A549 (cell line): ENCODE measurements around the gene TEP1. TPM values are rescaled to one million over a fixed set of nuclear protein-coding genes. Genes with fewer than 3 reads are reported as not detected.

Experiments used
- ATAC-seq, 2 experiments: fragments of 200-7000 bp in 1 of 2; fragments of >200 bp in 1 of 2; cut with Nextera tagmentation in 1 of 2; cut with Tn5 transposase in 1 of 2; 3 replicates each; pipeline versions ENCODE4 v1.8.0 to v1.9.1; 2018 to 2020; ENCODE audit warnings: mild to moderate bottlenecking in 1 of 2, moderate library complexity in 1 of 2
- CTCF ChIA-PET: fragments of 300-600 bp; sonication (Branson Sonifier 250); formaldehyde crosslinking; extraction: SDS; loops from one replicate; lab custom pipeline; 2021; ENCODE audit warnings: antibody characterized with exemption, inconsistent platforms; lab: Yijun Ruan, JAX
- POLR2A ChIA-PET: fragments of 350-600 bp; formaldehyde crosslinking; extraction: SDS; loops from one replicate; lab custom pipeline; 2021; ENCODE audit warnings: antibody characterized with exemption, inconsistent platforms; lab: Yijun Ruan, JAX
- DNase-seq, 2 experiments: peaks; one replicate each; pipeline versions ENCODE4 v3.0.0 to v3.0.0-alpha.2; 2011 to 2016; ENCODE audit warnings: low read depth in 1 of 2, low spot score in 1 of 2
- FAIRE-seq: peaks from 2 replicates; lab custom pipeline; 2011; peaks lifted over from hg19 to GRCh38; lab: Jason Lieb, UNC
- H3K27ac ChIP-seq, 2 experiments: fragments of >200 bp; sonication (Bioruptor Twin); formaldehyde crosslinking; 3 replicates each; pipeline ENCODE4 v1.5.1; 2016 to 2017
- H3K4me1 ChIP-seq: fragments of >200 bp; sonication (Bioruptor Twin); formaldehyde crosslinking; 3 replicates; pipeline ENCODE4 v1.6.1; 2016
- H3K4me2 ChIP-seq: fragments of >200 bp; sonication (Bioruptor Twin); formaldehyde crosslinking; 3 replicates; pipeline ENCODE4 v1.6.1; 2016
- H3K4me3 ChIP-seq: fragments of >200 bp; sonication (Bioruptor Twin); formaldehyde crosslinking; 3 replicates; pipeline ENCODE4 v1.5.1; 2016
- H3K9me3 ChIP-seq: fragments of >200 bp; sonication (Bioruptor Twin); formaldehyde crosslinking; 3 replicates; pipeline ENCODE4 v1.6.1; 2016
- BHLHE40 ChIP-seq: IDR thresholded peaks from 2 replicates; pipeline ENCODE4 v1.6.1; 2012; ENCODE audit warnings: low read depth, low read length, inconsistent platforms
- CBX2 ChIP-seq: fragments of 200-600 bp; sonication (generic); IDR thresholded peaks from 2 replicates; pipeline ENCODE4 v1.6.1; 2016; ENCODE audit warnings: low read depth, mild to moderate bottlenecking, borderline replicate concordance
- CBX8 ChIP-seq: fragments of 200-600 bp; sonication (generic); IDR thresholded peaks from 2 replicates; pipeline ENCODE4 v1.6.1; 2016
- CEBPB ChIP-seq, 2 experiments: fragments of >200 bp in 1 of 2; sonication (Bioruptor Twin) in 1 of 2; formaldehyde crosslinking in 1 of 2; IDR thresholded peaks; 2 replicates each; pipeline ENCODE4 v1.6.1; 2012 to 2016
- CHD2 ChIP-seq: fragments of 150-350 bp; IDR thresholded peaks from 2 replicates; pipeline ENCODE4 v1.6.1; 2014; ENCODE audit warnings: low read length; ENCODE audit not compliant: partially characterized antibody
- EP300 ChIP-seq, 2 experiments: fragments of >200 bp; sonication (Bioruptor Twin); formaldehyde crosslinking; IDR thresholded peaks; 2 replicates in 1 of 2; 3 replicates in 1 of 2; pipeline ENCODE4 v1.6.1; 2016 to 2017
- ESRRA ChIP-seq: fragments of 150-350 bp; IDR thresholded peaks from 2 replicates; pipeline ENCODE4 v1.6.1; 2014; ENCODE audit warnings: mild to moderate bottlenecking, low read length, borderline replicate concordance
- FOSB ChIP-seq: fragments of 250-450 bp; sonication (Bioruptor Pico); IDR thresholded peaks from 2 replicates; pipeline ENCODE4 v1.5.0; 2020; ENCODE audit warnings: mild to moderate bottlenecking, moderate library complexity
- GATA3 ChIP-seq: IDR thresholded peaks from 2 replicates; pipeline ENCODE4 v1.6.1; 2012; ENCODE audit warnings: borderline replicate concordance
- HEYL ChIP-seq: fragments of 250-450 bp; sonication (Bioruptor Pico); IDR thresholded peaks from 2 replicates; pipeline ENCODE4 v1.8.0; 2021; ENCODE audit warnings: mild to moderate bottlenecking, moderate library complexity
- HOXA7 ChIP-seq: fragments of 250-450 bp; sonication (Bioruptor Pico); IDR thresholded peaks from 2 replicates; pipeline ENCODE4 v1.5.0; 2020; ENCODE audit warnings: mild to moderate bottlenecking, moderate library complexity
- HOXB5 ChIP-seq: fragments of 250-450 bp; sonication (Bioruptor Pico); IDR thresholded peaks from 2 replicates; pipeline ENCODE4 v1.5.0; 2020; ENCODE audit warnings: mild to moderate bottlenecking, moderate library complexity
- JUN ChIP-seq, 2 experiments: fragments of >200 bp; sonication (Bioruptor Twin); formaldehyde crosslinking; IDR thresholded peaks; 2 replicates in 1 of 2; 3 replicates in 1 of 2; pipeline ENCODE4 v1.6.1; 2016 to 2017
- JUNB ChIP-seq: fragments of >200 bp; sonication (Bioruptor Twin); formaldehyde crosslinking; IDR thresholded peaks from 2 replicates; pipeline ENCODE4 v1.6.1; 2016
- MYC ChIP-seq: IDR thresholded peaks from 2 replicates; pipeline ENCODE4 v1.6.1; 2012; ENCODE audit warnings: mild to moderate bottlenecking, inconsistent platforms, low read length, improper control_type of control experiment, borderline replicate concordance
- NR3C1 ChIP-seq: fragments of >200 bp; sonication (Bioruptor Twin); formaldehyde crosslinking; IDR thresholded peaks from 3 replicates; pipeline ENCODE4 v1.6.1; 2017
- PHF8 ChIP-seq: fragments of 200-600 bp; sonication (generic); IDR thresholded peaks from 2 replicates; pipeline ENCODE4 v1.6.1; 2016; ENCODE audit warnings: low read depth, mild to moderate bottlenecking, antibody characterized with exemption, moderate library complexity, borderline replicate concordance
- POLR2A ChIP-seq: IDR thresholded peaks from 2 replicates; pipeline ENCODE4 v1.6.1; 2012; ENCODE audit warnings: mild to moderate bottlenecking, low read length
- POLR2AphosphoS2 ChIP-seq: conservative IDR thresholded peaks from 2 replicates; pipeline ENCODE4 v1.6.1; 2012; ENCODE audit warnings: low read length, improper control_type of control experiment, inconsistent platforms
- RNF2 ChIP-seq: fragments of 200-600 bp; sonication (generic); IDR thresholded peaks from 2 replicates; pipeline ENCODE4 v1.6.1; 2016; ENCODE audit warnings: low read depth, mild to moderate bottlenecking, antibody characterized with exemption, moderate library complexity, borderline replicate concordance
- SREBF2 ChIP-seq: fragments of 450-650 bp; IDR thresholded peaks from 2 replicates; pipeline ENCODE4 v1.6.1; 2014; ENCODE audit warnings: mild to moderate bottlenecking, moderate library complexity
- ZNF302 ChIP-seq: fragments of 250-450 bp; sonication (Bioruptor Pico); IDR thresholded peaks from 2 replicates; pipeline ENCODE4 v1.9.0; 2021; ENCODE audit warnings: inconsistent platforms, mild to moderate bottlenecking, moderate library complexity
- ZSCAN20 ChIP-seq: fragments of 250-450 bp; sonication (Bioruptor Pico); IDR thresholded peaks from 2 replicates; pipeline ENCODE4 v1.8.0; 2022; ENCODE audit warnings: mild to moderate bottlenecking, moderate library complexity
- WGBS: methylation state at CpG from one replicate; pipeline ENCODE4 v1.1.6; 2017; ENCODE audit errors: missing lambda C conversion rate; 5-methylcytosine and 5-hydroxymethylcytosine counted together
- polyA plus RNA-seq, 4 experiments: library from polyadenylated mRNA; depleted of rRNA in 3 of 4; stranded (reverse); fragments of >200 nt; fragmentation: RNase III in 1 of 4; extraction: RNeasy Plus Mini Kit Qiagen cat#74134 plus additional on column Dnase treatment in 1 of 4; gene quantifications; 2 replicates in 3 of 4; 3 replicates in 1 of 4; pipeline ENCODE4 v1.2.3, GENCODE V29; 2011 to 2017
- TF ChIP-seq, protein P1 (sequence below): IDR thresholded peaks from 2 replicates; pipeline ENCODE4 v1.6.1; 2012
- TF ChIP-seq, protein P2 (sequence below): fragments of 250-450 bp; sonication (Bioruptor Pico); IDR thresholded peaks from 2 replicates; pipeline ENCODE4 v1.5.0; 2021; ENCODE audit warnings: mild to moderate bottlenecking, moderate library complexity, borderline replicate concordance
- TF ChIP-seq, protein P3 (sequence below): fragments of 450-650 bp; IDR thresholded peaks from 2 replicates; pipeline ENCODE4 v1.6.1; 2014; ENCODE audit warnings: antibody characterized with exemption
- TF ChIP-seq, protein P4 (sequence below): fragments of >200 bp; sonication (Bioruptor Twin); formaldehyde crosslinking; IDR thresholded peaks from 2 replicates; pipeline ENCODE4 v1.6.1; 2016
- TF ChIP-seq, protein P5 (sequence below): fragments of 250-450 bp; sonication (Bioruptor Pico); IDR thresholded peaks from 2 replicates; pipeline ENCODE4 v1.5.0; 2020; ENCODE audit warnings: low read depth, mild to moderate bottlenecking, moderate library complexity
- TF ChIP-seq, protein P6 (sequence below): IDR thresholded peaks from 2 replicates; pipeline ENCODE4 v1.6.1; 2012

TEP1 gene
- polyA plus RNA-seq, 2 of the 4 experiments (the other 2 are of a cell fraction): 6.8 to 17.5 TPM

DNA sequence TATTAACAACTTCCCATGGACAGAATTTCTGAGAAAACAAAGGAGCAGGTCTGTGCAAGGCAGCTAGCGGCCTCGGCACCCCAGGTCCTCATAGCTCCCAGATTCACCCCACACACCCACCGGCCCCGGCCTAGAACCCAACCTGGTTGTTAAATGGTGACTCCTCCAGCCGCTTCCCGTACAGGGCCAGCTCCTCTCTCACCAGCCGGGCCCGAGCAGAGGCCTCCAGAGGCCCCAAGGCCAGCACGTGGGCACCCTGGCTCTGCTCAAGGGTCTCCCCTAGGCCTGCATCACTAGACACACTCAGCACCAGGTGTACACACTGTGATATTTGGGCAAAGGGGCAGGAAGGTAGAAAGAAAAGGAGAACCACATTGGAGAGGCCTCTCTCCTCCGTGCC, 30.3 kb downstream of the TEP1 start:
- no peak overlapping the region for H3K27ac ChIP-seq
- CTCF ChIA-PET: interaction anchor here (1.1 kb wide), 1 partner anchor 31 kb away, joined by 3 read pairs; no protein-coding TSS in a partner anchor
- POLR2A ChIA-PET: interaction anchor here (1.3 kb wide), 1 partner anchor 40 kb away, joined by 4 read pairs; the partner anchor contains the start of gene PARP2
- H3K4me3 ChIP-seq: no peak overlapping the region
- DNase-seq (no peak), FAIRE-seq (no peak), ATAC-seq (no peak)
- no peaks in the 10 kb centered on the region for H3K4me1 ChIP-seq
- TF ChIP-seq CBX2 (no peak), JUNB (no peak), EP300 (IDR thresholded peaks at IDR 0.05) (no peak), ESRRA (no peak), POLR2AphosphoS2 (no peak)
- TF ChIP-seq, protein P1, sequence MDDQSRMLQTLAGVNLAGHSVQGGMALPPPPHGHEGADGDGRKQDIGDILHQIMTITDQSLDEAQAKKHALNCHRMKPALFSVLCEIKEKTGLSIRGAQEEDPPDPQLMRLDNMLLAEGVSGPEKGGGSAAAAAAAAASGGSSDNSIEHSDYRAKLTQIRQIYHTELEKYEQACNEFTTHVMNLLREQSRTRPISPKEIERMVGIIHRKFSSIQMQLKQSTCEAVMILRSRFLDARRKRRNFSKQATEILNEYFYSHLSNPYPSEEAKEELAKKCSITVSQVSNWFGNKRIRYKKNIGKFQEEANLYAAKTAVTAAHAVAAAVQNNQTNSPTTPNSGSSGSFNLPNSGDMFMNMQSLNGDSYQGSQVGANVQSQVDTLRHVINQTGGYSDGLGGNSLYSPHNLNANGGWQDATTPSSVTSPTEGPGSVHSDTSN: no peak
- H3K4me2 ChIP-seq: no peak overlapping the region
- WGBS: 91% methylated on average over 7 of the region's 10 CpGs
- no peaks in the 10 kb centered on the region for H3K9me3 ChIP-seq

DNA sequence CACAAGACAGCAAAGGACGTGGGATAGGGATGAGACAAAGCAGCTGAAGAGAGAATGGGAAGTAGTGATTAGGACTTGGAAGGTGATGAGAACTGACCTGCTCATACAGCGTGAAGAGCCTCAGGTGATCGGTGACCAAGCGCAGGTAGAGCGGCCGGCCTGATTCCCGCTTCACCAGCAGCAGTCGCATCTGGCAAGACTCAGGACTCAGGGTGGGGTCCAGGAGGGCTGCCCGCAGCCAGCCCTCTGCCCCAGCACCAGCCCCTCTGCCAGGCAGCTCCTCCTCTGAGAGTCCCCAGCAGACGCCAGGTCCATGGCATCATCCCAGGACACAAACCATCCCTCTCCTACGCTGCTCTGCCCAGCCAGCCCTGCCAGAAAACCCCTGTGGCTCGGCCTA, 30.8 kb downstream of the TEP1 start:
- H3K4me1 ChIP-seq: no peaks in the 10 kb centered on the region
- POLR2A ChIA-PET: interaction anchor here (1.3 kb wide), 1 partner anchor 39 kb away, joined by 4 read pairs; the partner anchor contains the start of gene PARP2
- TF ChIP-seq, protein P2, sequence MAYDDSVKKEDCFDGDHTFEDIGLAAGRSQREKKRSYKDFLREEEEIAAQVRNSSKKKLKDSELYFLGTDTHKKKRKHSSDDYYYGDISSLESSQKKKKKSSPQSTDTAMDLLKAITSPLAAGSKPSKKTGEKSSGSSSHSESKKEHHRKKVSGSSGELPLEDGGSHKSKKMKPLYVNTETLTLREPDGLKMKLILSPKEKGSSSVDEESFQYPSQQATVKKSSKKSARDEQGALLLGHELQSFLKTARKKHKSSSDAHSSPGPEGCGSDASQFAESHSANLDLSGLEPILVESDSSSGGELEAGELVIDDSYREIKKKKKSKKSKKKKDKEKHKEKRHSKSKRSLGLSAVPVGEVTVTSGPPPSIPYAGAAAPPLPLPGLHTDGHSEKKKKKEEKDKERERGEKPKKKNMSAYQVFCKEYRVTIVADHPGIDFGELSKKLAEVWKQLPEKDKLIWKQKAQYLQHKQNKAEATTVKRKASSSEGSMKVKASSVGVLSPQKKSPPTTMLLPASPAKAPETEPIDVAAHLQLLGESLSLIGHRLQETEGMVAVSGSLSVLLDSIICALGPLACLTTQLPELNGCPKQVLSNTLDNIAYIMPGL (CRISPR knock-in tag): no peak
- TF ChIP-seq FOSB (CRISPR knock-in tag) (no peak), CEBPB (IDR thresholded peaks at IDR 0.05) (no peak), CHD2 (no peak), RNF2 (no peak), HOXA7 (CRISPR knock-in tag) (no peak), GATA3 (no peak), JUN (IDR thresholded peaks at IDR 0.05) (no peak), HEYL (CRISPR knock-in tag) (no peak)
- TF ChIP-seq, protein P3, sequence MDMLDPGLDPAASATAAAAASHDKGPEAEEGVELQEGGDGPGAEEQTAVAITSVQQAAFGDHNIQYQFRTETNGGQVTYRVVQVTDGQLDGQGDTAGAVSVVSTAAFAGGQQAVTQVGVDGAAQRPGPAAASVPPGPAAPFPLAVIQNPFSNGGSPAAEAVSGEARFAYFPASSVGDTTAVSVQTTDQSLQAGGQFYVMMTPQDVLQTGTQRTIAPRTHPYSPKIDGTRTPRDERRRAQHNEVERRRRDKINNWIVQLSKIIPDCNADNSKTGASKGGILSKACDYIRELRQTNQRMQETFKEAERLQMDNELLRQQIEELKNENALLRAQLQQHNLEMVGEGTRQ: no peak
- TF ChIP-seq, protein P4, sequence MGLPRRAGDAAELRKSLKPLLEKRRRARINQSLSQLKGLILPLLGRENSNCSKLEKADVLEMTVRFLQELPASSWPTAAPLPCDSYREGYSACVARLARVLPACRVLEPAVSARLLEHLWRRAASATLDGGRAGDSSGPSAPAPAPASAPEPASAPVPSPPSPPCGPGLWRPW: no peak
- ATAC-seq: no peak
- no peak overlapping the region for H3K27ac ChIP-seq
- H3K9me3 ChIP-seq: no peaks in the 10 kb centered on the region
- FAIRE-seq: no peak
- no peak overlapping the region for H3K4me3 ChIP-seq
- DNase-seq: no peak
- no peak overlapping the region for H3K4me2 ChIP-seq
- CTCF ChIA-PET: interaction anchor here (1.1 kb wide), 1 partner anchor 31 kb away, joined by 3 read pairs; no protein-coding TSS in a partner anchor
- 91% methylated on average over 12 of the region's 12 CpGs for WGBS

DNA sequence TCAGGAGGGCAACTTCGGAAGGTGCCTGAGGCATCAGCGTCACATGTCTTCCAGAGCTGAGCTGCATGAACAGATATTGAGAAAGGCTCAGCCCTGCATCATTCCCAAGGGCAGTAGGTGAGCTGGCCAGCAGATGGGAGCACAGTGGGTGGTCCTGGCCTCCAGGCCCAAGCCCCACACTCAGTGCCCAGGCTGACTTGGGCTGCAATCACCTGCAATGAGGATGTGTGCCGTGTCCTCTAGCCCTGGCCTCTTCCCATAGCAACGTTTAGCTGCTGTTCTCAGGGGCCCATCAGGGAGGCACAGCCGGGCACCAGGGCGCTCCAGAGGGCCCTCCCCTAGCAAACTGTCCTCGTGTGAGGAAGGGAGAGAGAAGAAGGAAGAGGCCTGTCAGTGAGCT, 32.0 kb downstream of the TEP1 start:
- POLR2A ChIA-PET: interaction anchor here (0.8 to 1.5 kb wide), 2 partner anchors 32 to 74 kb away, joined by 3 to 4 read pairs; partner anchors contain the start of genes APEX1, OSGEP and TEP1
- no peak for DNase-seq
- no peaks in the 10 kb centered on the region for H3K4me1 ChIP-seq
- TF ChIP-seq, protein P5, sequence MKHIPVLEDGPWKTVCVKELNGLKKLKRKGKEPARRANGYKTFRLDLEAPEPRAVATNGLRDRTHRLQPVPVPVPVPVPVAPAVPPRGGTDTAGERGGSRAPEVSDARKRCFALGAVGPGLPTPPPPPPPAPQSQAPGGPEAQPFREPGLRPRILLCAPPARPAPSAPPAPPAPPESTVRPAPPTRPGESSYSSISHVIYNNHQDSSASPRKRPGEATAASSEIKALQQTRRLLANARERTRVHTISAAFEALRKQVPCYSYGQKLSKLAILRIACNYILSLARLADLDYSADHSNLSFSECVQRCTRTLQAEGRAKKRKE (CRISPR knock-in tag): no peak
- TF ChIP-seq HOXA7 (CRISPR knock-in tag): no peak
- no peak for TF ChIP-seq ZSCAN20
- no peak for TF ChIP-seq POLR2A
- TF ChIP-seq, protein P6, sequence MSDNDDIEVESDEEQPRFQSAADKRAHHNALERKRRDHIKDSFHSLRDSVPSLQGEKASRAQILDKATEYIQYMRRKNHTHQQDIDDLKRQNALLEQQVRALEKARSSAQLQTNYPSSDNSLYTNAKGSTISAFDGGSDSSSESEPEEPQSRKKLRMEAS: no peak
- TF ChIP-seq HOXB5 (CRISPR knock-in tag): no peak
- TF ChIP-seq PHF8: no peak
- TF ChIP-seq SREBF2: no peak
- no peak for TF ChIP-seq BHLHE40
- no peak for TF ChIP-seq MYC
- TF ChIP-seq CBX8: no peak
- TF ChIP-seq, protein P1: no peak
- TF ChIP-seq ZNF302 (CRISPR knock-in tag): no peak
- TF ChIP-seq NR3C1: no peak
- no peak for TF ChIP-seq CBX2
- no peak for TF ChIP-seq GATA3
- no peak for TF ChIP-seq ESRRA

More for the DNA sequence above, 32.0 kb downstream of the TEP1 start:
- CTCF ChIA-PET: no interaction called here
- no peak for ATAC-seq
- no peak overlapping the region for H3K4me2 ChIP-seq
- FAIRE-seq: no peak
- H3K4me3 ChIP-seq: no peak overlapping the region
- H3K9me3 ChIP-seq: no peaks in the 10 kb centered on the region
- WGBS: 86% methylated on average over 6 of the region's 7 CpGs
- no peak overlapping the region for H3K27ac ChIP-seq
